GM19099 (cell line): ENCODE data around the gene DGKB.

Source experiments
- POLR2A ChIP-seq: IDR thresholded peaks from 3 replicates; pipeline ENCODE4 v1.6.1; 2011; ENCODE audit warnings: low read depth; ENCODE audit not compliant: insufficient read length; ENCODE audit errors: extremely low read depth

The DGKB gene

DNA sequence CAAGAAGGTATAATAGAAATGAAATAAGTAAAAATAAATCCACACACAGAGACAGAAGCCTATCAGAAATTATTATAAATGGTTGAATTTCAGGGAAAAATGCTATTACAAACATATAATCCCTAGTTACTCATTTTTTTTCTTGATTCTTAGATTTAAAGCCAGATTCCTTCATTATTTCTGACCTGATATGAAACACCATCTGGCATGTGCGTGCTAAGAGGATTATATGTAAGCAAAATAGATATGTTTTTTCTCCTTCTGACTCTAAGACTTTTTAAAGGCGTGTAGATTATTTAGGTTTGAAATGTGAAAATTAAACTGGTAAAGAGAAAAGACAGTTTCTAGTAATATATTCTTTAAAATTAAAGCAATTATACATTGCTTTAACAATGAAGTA, 676.4 kb downstream of the DGKB start:
- no peak for TF ChIP-seq POLR2A

DNA sequence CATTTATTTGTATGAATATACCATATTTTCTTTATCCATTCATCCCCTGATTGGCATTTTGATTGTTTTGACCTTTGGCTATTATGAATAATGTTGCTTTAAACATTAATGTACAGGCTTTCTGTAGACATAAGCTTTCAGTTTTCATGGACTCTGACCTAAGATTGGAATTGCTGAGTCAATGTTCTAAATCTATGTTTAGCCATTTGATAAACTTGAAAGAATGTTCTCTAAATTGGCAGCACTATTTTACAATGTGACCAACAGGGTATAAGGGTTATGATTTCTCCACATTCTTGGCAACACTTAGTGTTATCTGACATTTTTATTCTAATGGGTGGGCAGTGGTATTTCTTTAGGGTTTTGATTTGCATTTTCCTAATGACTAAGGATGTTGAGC, 683.4 kb downstream of the DGKB start:
- no peak for TF ChIP-seq POLR2A

DNA sequence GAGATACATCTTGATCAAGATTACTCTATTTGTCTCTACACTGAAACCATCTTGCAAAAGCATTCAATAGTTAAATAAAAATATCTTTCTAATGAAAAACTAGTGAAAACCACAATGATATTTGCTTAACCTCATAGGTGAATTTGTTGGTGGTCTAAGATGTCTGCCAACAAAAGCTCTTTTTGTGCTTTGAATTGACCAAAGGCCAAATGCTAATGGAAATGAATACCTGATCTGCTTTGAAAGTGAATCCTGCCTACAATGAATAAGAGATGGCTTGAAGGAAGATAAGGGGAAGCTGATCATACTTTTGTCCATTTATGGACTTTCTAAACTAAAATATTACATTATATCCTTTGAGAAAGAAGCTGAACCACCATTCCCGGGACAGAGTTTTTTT, 684.2 kb downstream of the DGKB start:
- no peak for TF ChIP-seq POLR2A

DNA sequence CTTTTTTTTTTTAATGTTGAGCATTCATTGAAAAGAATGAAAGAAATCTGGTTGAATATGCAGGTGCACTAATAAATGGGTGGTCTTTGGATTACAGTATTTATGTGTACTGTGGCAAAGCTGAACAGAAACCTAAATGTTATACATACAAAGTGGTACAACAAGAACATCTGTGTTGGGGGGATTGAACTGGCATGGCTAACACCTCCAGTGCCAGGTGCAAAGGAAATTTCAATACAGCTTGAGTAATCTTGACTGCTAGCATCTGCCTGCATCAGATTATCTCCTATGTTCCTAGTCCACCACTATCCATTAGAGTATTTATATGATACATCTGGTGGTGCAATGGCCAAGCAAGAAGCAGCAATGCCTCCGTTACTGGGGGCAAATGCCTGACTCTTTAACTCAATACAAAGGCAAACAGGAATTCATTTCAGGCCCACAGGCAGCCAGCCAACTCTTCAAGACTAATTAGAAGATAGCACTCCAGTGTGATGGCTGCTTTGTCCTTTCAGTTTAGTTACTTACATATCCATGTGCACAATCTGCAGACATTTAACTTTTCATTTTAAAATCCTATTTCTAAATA, 692.6 kb downstream of the DGKB start:
- no peak for TF ChIP-seq POLR2A

DNA sequence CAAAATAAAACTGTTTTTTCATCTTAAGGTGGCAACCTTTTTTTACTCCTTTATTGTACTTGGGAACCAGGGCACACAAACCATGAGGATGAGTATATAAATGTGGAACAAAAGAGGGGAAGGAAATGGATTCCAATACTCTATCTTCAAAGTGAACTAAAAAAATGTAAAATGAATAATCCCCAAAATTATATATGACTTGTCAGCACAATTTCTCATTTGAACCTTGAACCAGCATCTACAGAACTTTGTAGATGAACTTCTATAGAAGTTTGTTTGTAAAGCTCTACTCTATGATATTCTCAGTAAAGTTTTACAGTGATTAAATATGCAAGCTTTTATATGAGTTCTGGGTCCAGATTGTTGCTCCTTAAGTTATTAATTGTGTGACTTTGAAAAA, 694.8 kb downstream of the DGKB start:
- no peak for TF ChIP-seq POLR2A

DNA sequence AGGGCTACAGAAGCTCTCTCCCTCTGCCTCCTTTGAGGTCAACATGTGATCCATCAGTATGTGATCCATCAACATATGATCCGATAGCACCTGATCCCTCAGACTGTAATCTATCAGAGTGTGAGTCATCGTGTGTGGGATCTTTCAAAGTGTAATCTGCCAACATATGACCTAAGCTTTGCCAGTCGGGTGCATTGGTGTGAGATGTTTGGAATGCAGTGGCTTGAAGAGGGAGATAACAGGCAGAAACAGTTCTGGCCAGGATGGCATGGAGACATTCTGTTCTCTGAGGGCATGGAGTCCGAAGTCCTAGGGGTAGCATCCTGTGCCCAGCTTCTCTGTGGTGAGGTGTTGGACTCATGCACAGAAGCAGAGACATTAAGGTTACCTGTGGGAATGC, 695.4 kb downstream of the DGKB start:
- TF ChIP-seq POLR2A = no peak

DNA sequence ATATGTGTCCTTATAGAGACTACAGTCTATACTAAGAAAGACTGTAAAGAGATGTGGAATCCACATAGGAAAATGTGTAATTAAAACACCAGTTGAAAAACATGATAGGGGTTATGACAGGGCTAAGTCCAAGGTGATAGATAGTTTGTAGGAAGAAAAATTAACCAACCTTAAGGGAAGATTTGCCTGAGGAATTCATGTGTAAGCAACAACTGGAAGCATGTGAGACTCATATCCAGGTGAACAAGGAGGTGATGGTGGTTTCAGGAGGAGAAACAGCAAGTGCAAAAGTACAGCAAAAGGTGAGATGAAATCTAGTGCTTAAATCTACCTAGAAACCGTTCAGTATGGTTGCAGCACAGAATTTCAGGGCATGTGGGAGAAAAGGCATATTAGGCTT, 696.4 kb downstream of the DGKB start:
- TF ChIP-seq POLR2A = no peak

DNA sequence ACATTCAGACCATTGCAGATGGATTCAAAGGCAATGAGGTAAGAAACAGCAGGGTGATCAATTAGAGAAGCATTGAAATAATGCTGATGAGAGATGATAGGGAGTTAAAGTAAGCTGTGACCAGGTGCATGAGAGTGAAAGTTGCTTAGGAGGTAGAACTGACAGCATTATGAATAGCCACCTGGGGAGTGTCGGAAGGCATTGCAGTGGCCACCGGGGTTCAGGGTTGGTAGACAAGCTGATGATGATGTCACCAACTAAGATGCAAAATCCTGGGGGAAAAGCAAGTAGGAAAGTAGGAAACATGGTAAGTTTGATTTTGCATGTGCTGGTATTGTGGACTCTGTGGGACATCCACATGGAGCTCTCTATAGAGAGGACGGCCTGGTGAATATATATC, 701.2 kb downstream of the DGKB start:
- TF ChIP-seq POLR2A = no peak

DNA sequence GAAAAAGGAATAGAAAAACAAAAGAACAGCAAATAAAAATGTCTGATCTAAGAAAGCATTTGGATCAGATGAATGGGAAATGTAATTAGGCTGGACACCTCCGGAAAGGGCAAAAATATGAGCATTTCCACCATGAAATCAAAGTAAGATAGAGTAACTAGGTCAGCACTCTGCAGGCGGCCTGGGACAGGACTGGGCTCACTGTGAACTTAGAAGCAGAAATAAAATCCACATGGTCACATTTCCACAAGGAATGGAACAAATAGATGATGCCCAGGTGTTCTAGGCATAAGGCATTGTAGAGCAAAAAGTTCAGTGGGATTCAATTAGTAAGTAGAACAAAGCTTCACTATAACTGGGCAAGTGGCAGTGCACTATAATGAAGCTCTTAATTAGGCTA, 703.2 kb downstream of the DGKB start:
- no peak for TF ChIP-seq POLR2A

DNA sequence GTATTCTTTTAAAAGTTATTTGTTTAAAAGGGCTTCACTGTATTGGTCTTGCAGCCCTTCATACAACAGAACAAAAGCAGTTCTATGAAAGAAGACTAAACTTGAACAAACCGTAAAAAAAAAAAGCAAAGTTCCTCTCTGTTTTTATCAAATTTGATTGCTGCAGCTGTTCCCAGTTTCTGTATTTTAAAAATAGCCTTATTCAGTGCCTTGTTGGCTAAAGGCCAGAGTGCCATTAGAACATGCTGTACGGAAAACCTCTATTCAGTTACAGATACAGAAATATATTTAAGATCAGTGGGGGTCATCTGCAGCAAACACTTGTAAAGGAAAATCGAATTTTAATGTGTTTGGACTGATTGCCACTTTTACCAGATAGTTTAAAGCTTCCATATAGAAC, 705.3 kb downstream of the DGKB start:
- no peak for TF ChIP-seq POLR2A

DNA sequence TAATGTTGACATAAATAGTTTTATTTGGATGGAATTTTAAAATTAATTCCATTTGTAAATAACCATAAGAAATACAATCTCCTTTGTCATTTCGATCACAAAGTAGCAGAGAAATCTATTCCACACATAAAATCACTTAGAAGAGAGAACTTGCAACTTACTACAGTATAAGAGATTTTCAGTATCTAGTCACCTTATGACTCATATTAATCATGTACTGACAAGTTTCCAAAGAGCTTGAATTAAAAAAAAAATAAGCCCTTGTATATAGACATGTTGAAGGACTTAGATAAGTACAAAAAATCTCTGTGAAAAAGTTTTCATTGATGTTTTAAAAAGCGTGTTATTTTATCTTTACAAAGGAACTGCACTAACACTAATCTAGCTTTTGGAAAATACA, 706.0 kb downstream of the DGKB start:
- TF ChIP-seq POLR2A = no peak

DNA sequence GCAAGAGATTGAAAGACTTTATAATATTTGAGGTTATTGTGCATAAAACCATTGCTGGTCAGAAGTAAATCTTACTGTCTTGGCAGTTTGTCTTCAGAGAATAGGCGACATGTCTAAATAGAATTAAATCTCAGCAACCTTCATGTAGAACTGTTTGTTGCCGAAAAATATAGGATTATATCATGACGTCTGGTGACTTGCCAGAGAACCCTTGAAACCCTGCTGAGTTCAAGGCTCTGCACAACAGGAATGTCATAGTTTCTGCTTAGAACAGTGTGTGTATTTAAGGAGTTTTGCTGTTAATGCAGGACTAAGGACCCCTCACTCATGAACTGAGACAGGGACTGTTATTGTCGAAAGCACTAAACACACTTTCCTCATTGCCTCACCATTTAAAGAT, 706.7 kb downstream of the DGKB start:
- no peak for TF ChIP-seq POLR2A

DNA sequence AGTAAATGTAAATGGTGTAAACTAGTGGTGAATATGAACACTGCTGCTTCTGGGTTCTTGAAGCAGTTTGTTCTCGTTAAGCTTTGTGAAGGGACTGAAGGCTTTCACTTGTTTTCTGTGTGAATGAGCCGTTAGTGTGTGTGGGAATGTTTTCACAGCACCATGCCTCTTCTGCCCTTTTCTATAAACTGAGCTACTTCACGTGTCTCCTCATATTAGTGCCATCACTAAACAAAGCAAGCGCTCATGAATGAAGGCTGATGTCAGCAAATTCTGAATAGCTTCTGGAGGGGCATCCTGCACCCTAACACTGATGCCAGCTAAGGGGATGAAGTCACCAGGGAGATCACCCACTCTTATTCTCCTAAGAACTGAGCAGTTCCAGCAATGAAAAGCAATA, 707.5 kb downstream of the DGKB start:
- no peak for TF ChIP-seq POLR2A

DNA sequence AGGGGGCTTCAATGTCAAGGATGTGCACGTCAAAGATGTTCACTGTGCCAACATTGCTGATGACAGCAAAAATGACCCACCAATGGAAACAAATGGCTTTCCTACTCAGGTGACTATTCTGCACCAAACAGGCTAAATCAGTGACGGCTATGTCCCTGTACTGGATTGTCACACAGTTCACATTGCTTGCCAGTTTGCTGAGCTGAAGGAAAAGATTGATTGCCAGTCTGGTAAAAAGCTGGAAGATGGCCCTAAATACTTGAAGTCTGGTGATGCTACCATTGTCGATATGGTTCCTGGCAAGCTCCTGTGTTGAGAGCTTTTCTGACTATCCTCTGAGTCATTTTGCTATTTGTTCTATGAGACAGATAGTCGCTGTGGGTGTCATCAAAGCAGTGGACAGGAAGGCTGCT, 710.9 kb downstream of the DGKB start:
- no peak for TF ChIP-seq POLR2A

DNA sequence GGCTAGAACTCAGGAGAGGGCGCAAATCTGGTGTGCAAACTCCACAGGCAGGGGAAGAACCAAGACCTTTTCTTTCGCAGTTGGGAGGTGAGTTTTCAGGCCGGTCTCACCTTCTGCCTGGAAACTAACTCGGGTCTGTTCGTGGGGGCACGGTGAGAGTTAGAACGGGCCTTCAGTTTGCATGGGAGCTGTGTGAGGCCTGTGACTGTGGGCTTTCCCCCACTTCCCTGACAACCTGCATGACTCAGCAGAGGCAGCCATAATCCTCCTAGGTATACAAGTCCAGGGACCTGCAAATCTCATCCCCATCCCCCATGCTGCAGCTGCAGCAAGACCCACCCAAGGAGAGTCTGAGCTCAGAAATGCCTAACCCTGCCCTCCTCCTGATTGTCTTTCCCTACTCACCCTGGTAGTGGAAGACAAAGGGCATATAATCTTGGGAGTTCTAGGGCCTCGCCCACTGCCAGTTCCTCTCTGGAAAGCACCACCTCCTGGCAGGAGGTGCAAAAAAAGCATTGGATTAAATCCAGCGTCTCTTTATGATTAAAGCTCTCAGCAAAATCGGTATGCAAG, 718.2 kb downstream of the DGKB start:
- no peak for TF ChIP-seq POLR2A

DNA sequence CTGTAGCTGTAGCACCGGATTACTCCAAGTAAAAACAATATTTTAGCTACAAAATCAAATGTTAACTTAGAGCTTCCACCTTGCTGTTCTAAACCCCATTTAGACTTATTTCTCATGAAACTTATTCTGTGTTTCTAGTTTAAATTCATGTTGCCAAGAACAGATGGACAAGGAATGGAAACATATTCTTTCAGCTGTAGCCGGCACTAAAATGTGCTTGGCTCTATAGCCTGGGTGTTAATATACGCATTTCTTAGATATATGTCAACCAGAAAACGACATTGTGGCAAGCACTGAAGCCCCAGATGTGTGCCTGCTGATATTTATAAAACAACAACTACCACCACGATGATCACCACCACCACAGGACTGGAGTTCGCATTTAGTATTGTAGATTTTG, 722.8 kb downstream of the DGKB start:
- no peak for TF ChIP-seq POLR2A

DNA sequence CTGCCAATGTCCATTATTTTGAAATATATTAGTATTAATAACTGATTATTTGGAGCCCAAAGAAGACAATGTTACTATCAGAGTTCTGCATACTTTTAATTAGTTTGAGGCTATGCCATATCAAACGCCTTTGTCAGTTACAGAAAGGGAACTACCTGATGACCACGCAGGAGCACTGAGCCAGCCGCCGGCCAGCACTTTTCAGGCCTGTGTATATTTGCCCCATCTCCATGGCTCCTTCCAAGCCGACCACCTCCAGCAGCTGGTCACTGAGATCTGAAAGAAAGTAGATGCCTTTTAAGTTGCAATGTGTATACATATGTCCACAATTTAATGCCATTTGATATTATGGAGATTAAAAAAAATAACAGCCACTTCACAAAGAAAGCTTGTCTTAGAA, 724.7 kb downstream of the DGKB start:
- no peak for TF ChIP-seq POLR2A
